Stimulated activated CD4-positive, alpha-beta T cell treated with anti-CD3 and anti-CD28 coated beads, Interleukin-15, amount 100 ng/mL, for 1 hour (primary cell): ENCODE results near the gene CUL7.
"Not testable (repeated sequence)": the region's sequence is repeated elsewhere in the genome, so short reads cannot be mapped to it uniquely, and the experiment has no call there.

Experiments used
- DNase-seq, 2 donors: peaks; one replicate each; pipeline ENCODE4 v3.0.0-alpha.2; 2020; ENCODE audit warnings: low read depth in 1 of 2, low spot score in 1 of 2

The CUL7 gene

DNA sequence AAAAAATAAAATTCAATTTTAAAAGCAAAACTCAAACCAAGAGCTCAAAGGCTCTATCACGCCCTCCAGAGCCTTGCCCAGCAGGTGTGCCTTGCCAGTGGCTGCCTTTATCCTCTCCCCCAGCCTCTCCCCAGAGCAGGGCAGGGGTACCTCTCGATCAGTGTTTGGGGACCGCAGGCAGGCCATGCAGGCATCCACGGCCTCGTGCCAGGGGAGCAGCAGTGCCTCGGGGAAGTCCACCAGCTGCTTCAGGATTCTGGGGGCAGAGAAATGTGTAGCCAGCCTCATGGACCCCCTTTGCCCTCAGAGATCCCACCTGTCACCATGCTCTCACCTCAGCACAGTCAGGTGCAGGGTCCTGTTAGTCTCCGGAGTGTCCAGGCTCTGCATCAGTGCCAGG lies 5.7 kb downstream of the CUL7 start:
- no peak for DNase-seq

DNA sequence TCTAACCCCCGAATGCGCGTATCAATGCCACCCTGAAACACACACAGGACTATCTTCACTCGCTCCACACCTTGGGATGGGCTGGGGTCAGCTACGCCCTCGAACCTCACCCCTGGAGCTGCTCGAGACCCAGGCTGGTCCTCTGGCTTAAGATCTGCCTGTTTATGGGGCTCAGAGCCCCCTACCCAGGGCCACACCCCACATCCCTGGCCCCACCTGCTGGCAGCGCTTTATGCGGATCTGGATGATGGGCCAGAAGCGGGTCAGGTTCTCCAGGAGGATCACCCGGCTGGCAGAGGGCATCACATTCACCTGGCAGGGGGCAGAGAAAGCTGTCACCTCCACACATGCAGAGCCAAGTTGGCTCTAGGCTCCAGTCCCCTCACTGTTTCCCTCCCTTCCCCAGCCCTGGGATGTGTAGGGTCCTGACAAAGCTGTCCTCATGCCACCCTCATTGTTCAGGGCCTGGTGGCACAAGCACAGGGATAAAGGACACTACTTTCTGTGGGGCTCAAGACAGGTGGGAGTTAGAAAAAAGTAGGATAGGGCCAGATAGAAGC lies 8.2 kb downstream of the CUL7 start:
- DNase-seq: no peak

DNA sequence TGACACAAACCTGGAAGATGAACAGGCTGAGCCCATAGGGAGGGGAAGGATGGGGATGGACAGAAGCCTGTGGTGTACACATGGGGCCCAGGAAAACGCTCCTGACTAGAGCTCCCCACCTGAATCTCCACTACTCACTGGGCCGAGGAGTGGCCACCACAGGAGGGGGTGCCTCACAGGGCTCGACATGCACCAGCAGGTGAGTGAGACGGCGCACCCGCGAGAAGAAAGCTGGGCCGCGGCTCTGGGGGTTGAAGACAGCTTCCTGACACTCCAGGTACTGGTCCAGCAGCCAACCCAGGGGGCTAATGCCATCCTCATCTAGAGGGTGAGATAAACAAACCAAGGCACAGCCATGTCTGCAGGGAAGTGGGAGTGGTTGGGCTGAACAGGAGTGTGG lies 10.3 kb downstream of the CUL7 start:
- no peak for DNase-seq

DNA sequence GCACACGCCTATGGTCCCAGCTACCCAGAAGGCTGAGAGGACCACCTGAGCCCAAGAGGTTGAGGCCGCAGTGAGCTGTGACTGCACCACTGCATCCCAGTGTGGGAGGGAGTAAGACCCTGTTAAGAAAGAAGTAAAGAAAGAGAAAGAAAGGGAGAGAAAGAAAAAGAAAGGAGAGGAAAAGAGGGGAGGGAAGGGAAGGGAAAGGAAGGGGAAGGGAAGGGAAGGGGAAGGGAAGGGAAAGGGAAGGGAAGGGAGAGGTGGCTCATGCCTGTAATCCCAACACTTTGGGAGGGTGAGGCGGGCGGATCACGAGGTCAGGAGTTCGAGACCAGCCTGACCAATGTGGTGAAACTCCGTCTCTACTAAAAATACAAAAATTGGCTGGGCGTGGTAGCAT lies 12.2 kb downstream of the CUL7 start:
- not testable (repeated sequence) for DNase-seq

DNA sequence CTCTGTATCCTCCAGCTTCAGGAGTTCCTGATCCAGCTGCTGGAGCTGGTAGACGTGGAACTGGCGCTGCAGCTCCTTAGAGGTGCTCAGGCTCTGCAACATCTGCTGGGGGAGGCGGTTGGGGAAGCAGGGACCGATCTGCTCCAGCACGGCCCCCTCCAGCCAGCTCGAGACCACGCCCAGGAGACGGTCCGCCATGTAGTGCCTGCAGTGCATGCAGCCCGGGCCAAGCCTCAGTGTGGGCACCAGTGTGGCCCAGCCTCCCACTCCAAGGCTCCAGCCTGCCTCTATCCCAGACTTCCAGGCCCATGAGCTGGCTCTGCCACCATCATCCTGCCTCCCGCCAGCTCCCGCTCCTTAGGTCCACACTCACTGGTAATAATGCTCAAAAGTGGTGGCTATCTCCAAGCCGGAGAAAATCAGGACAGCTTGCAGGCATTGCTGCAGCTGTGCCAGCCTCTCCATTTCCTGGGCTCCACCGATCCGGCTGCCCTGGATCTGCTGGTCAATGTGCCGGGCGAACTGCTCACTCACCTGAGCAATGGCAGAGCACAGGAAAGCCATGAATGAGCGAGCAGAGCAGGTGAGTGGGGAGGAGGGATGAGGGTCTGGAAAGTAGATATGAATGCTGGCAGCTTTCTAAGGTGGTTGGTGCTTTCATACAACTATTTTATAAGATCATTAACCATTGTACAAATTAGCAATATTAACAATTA lies 13.0 kb downstream of the CUL7 start:
- no peak for DNase-seq

DNA sequence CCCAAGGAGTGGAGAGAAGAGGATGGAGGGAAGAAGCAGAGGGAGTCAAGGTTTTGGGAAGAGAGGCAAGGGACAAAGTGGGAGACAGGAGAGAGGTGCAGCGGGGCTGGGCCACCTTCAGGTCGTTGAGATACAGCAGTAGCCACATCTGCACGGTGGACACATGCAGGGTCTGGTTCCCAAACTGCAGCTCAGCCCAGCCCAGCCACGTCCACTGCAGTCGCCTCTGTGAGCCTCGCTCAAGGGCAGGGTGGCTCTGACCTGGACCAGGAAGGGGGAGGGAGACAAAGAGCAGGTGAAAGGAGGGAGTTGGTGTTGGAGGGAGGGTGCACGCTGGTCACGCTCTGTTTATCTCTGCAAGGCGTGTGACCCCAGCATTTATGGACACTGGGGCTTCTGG lies 14.9 kb downstream of the CUL7 start:
- no peak for DNase-seq

DNA sequence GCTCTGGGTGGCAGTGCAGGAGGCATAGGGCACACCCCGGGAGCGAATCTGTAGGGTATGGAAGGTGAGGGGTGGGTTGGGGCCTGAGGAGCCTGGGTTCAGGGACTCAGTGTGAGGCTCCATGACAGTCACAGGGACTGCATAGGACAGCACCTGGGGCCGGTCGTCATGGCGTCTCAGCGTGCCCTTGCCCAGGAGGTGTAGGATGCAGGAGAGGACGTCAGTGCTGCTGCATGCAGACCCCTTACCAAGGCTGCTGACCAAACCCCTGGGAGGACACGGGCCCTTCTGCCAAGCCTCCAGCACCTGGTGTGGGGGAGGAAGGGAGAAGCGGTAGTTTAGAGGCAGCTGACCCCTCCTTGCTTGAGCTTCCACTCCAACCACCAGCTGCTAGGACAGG lies 15.9 kb downstream of the CUL7 start:
- no peak for DNase-seq

DNA sequence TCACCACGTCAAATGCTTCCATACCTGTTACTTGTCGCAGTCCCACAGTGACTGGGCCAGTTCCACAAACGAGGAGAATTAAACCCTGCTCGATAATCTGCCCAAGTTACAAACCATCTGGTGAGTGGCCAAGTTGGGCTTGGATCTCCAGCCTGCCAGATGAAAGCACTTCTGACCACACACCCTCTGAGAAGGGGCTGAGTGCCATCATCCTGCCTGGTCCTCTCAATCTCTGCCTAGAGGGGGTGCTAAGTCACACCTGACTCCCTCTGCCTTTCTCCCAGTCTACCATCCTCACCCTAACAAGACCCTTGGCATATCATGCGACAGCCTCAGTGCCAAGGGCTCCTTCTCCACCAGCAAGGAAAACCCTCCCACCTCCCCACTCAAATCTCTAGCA lies 16.5 kb downstream of the CUL7 start:
- no peak for DNase-seq

DNA sequence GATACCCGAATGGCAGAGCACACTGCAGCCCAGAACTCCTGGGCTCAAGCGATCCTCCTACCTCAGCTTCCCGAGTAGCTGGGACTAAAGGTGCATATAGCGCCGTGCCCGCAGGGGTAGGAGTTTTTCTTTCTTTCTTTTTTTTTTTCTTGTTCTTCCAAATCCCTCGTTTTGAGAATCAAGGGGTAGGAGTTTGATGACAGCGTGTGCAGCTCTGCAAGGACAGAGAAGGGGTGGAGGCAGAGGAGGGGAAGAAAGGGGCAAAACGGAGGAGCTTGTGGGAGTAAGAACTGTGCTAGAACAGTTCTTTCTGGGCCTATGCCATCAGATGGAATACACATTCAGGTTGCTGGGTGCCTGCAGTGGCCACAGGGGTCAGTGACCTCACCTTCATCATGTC lies 16.9 kb downstream of the CUL7 start:
- no peak for DNase-seq

DNA sequence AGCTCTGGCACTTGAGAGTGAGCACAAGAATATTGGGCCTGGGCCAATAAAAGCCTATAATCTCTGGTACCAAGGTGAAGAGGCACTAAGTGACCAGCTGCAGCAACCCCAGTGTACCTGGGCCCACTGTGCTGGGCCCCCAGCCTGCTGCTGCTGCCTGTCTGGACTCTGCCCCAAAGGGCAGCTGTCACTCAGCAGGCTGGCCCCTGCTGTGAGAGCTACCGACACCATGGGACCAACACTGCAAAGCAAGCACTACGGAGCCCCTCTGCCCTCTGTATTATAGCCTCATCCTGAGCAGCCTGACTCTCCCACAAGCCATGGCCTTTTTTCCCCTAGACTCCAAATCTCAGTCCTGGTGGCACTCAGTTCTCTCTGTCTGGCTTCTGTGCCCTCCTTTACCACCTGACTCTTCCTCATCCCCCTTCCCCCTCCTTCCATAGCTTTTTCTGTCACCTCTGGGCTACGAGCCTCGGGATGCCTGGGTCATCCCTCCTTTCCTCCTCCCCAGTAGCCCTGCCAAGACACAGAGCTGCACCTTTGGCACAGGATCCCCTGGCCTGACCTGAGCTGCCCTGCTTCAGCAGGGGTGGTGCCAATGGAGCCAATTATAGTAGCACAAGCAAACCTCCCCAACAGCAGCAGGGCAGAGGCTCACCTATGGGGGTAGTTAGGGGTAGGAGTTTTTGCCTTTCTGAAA lies 18.0 kb downstream of the CUL7 start:
- no peak for DNase-seq

DNA sequence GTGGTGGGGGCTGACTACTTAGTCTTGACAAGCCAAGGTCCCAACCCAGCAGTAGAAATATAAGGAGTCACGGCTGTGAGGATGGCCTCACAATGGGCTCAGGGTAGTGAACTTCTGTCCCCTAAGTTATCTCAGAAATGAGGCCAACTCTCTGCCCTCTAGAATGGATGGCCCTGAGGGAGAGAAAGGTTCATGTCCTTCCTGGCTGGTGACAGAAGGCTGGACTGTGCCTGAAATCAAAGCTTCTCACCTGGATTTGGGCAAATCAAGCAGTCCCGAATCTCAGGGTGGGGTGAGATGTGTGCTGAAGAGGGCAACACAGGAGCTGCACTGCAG lies 19.5 kb downstream of the CUL7 start:
- no peak for DNase-seq

DNA sequence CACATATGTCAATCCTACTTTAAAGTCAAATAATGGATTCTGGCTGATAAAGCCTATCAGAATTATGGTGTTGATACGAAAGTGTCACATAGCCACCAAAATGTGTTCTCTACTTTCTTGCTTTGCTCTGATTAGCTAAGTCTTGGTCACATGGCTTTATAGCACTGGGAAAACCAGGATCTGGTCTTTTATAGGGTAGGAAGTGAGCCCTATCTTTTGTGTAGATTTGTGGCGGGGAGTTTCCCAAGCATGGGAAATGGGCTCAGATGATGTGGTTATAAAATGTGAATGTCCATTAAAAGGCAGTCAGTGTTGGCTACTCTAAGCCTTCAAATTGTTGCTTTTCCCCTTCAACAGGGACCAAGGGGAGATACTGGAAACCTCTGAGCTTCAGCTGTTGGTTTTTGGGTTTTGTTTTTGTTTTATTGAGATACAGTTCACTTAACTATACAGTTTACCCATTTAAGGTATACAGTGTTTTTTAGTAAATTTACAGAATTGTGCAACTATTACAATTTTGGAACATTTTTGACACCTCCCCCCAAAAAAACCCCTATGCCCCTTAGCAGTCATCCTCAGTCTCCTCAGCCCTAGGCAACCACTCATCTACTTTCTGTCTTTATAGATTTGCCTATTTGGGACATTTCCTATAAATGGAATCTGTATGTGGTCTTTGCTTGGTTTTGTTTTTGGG lies 20.0 kb downstream of the CUL7 start:
- no peak for DNase-seq

DNA sequence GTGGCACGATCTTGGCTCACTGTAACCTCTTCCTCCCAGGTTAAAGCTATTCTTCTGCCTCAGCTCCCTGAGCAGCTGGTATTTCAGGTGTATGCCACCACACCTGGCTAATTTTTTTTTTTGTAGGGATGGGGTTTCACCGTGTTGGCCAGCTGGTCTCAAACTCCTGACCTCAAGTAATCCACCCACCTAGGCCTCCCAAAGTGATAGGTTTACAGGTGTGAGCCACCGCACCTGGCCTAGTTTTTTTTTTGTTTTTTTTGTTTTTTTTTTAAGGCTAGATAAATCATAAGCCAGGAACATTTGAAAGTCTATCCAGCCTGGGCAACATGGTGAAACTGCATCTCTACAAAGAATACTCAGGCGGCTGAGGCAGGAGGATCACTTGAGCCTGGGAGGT lies 21.3 kb downstream of the CUL7 start:
- no peak for DNase-seq

DNA sequence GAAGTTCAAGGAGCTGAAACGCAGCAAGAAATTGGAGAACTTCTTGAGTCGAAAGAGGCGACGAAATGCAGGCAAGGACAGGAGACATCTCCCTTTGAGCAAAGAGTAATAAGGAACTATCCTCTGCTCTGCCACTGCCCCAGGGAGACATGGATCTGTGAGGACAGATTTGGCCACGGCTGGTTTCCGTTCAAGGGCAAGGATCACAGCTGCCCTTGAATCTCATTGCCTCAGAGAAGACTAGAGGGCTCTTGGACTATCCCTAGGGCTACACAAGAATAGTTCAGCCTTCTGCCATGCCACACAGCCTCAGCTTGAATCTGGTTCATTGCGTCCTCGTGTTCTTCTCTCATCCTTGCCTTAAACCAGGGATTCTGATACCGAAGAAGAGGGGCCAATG lies 24.5 kb downstream of the CUL7 start:
- DNase-seq: no peak

DNA sequence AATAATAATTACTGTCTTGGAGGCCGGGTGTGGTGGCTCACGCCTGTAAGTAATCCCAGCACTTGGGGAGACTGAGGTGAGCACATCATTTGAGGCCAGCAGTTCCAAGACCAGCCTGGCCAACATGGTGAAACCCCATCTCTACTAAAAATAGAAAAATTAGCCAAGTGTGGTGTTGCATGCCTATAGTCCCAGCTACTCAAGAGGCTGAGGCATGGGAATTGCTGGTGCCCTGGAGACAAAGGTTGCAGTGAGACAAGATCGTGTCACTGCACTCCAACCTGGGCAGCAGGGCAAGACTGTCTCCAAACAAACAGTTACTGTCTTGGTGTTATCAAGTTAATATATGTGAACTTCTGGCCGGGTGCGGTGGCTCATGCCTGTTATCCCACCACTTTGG lies 27.3 kb downstream of the CUL7 start:
- no peak for DNase-seq

DNA sequence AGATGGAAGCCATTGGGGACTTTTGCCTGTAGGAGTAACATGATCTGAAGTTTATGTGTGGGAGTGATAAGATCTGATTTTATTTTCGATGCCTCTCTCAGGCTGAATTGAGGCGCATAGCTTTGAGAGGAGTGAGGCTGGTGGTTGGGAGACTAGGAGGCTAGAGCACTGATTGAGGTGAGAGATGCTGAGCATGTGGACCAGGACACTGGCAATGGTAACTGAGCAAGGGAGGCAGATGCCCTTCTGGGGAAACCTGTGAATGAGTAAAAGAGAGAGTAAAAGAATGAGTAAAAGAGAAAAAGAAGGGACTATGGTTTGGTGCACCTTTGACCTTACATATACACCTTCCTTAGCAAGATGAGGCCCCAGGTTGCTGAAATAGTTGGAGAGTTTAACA lies 29.2 kb downstream of the CUL7 start:
- no peak for DNase-seq

DNA sequence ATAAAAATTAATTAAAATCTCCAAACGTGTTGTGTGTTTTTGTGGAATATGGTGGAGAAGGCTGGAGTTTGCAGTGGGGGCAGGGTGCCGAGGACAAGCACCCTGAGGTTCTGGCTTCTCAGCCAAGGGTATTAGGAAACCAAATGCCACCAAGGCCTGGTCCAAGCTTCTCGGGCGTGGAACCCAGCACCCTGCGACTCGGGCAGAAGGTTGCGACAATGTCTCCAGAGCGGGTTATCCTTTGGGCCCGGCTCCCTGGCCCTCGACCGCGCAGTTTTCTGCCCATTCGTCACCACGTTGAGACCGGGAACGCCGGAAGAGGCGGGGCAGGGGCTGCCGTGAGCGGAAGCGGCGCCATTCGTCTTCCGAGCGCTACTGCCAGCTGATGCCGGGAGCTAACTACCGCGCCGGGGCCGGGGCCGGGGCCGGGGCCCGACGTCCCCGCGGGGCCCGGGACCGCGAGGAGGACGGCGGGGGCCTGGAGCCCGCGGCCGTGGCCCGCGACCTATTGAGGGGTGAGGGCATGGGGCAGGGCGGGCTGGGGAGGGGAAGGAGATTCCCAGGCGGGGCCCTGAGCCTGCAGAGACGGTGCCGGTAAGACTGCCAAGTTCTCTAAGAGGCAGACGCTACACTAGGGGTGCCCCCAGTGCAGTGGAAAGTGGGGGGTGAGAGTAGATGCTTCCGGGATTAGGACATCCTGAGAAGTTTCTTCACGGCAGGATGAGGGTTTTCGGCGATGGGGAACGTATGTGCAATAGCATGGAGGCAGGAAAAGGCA lies 32.2 kb downstream of the CUL7 start, which contains the start of gene RRP36:
TSS of gene RRP36 (plus strand) at position 354 of the 778 bp plus-strand sequence. CDS start at position 386, 32 bp downstream.
- peak; percentile 40 to 67 for DNase-seq

DNA sequence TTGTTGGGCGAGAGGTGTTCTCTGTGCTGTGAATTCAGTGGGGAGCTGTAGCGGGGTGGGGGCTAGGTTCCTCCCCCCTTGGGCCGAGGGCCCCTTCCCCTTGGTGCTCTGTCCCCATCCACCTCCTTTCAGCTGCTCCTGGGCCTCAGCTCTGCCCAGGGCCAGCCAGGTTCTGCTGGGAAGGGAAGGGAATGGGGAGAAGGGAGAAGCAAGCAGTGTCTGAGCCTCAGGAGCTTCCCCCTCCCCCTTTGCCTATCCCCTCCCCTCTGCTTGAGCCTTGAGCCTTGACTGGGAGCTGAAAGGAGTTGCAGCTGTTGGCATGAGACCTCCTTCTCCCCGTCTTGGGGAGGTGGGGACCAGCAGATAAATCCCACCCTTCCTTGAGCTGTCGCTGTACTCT lies 32.8 kb downstream of the CUL7 start:
- no peak for DNase-seq

DNA sequence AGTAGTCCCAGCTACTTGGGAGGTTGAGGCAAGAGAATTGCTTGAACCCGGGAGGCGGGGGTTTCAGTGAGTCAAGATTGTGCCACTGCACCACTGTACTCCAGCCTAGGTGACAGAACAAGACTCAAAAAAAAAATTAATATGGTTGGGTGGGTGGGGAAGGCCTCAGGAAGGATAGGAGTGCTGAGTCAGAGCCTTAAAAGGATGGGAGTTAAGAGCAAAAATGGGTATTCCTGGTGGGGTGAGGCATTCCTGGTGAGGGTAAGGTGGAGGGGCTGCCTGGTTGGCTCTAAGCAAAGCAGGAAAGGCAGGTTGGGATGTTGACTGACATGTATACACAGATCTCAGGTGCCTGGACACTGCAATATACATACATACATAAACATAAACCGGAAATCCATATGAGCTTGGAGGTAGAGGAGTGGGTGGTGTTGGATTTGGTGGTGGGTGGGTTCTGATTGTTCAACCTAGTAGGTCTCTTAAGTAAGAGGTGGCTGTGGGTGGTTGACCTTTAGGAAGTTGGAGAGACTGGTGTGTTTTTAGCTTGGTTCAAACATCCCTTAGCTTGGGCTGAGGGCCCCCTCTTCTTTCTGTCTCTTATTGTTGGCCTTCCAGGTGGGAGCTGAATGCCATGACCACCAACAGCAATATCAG lies 33.5 kb downstream of the CUL7 start:
- no peak for DNase-seq

DNA sequence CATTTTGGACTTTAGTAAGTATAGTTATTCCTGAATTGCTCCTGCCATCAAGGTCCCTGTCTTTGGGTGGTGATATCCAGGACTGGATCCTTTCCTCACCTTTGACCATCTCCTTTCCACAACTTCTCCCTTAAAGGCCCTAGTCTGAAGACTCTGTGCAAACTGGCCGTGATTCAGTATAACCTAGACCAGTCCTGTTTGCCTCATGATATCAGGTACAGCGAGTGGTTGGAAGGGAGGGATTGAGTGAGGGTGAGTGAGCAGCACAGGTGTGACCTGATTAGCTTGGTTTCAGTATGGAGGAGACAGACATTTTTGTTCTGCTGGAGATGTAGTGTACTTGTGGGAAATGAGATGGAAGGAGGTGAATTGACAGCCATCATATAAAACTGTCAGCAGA lies 34.5 kb downstream of the CUL7 start:
- DNase-seq: no peak

DNA sequence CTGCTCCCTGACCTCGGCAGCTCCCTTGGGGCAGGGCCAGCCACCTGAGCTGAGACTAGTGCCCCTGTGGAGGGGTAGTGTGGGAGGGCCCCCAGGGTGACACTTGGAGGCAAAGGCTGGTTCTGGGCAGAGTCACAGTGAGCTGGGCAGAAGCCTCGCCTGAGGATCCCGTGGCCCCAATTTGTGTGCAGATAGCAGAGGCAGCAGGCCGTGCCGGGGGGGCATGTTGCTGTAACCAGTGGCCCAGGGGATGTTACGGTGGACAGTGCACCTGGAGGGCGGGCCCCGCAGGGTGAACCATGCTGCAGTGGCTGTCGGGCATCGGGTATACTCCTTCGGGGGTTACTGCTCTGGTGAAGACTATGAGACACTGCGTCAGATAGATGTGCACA lies 36.7 kb downstream of the CUL7 start:
- DNase-seq: no peak
